Effector memory CD8-positive, alpha-beta T cell (primary cell): Measurements from ENCODE around the gene PPP1R9B.

Experiments
- ATAC-seq: fragments of 150-1000 bp; cut with Tn5 transposase; replicated peaks from 2 replicates; pipeline ENCODE4 v1.10.0; 2021; ENCODE audit warnings: mild to moderate bottlenecking, moderate library complexity
- DNase-seq, 3 experiments: peaks; one replicate each; pipeline ENCODE4 v3.0.0; 2021
- H3K27ac Mint-ChIP-seq, 2 donors: one replicate each; pipeline ENCODE4 v1.8.0; 2022; ENCODE audit warnings: mild to moderate bottlenecking in 2 of 2, mixed read lengths in 2 of 2, moderate library complexity in 2 of 2
- H3K27me3 Mint-ChIP-seq, 2 donors: one replicate each; pipeline ENCODE4 v1.8.0; 2022; ENCODE audit warnings: mixed read lengths in 2 of 2
- H3K36me3 Mint-ChIP-seq: one replicate; pipeline ENCODE4 v1.8.0; 2022; ENCODE audit warnings: mild to moderate bottlenecking, moderate library complexity, mixed read lengths; ENCODE audit not compliant: insufficient read depth
- H3K4me1 Mint-ChIP-seq, 2 donors: one replicate each; pipeline ENCODE4 v1.8.0; 2022; ENCODE audit warnings: low read depth in 2 of 2, mixed read lengths in 2 of 2
- H3K4me3 Mint-ChIP-seq, 2 donors: one replicate each; pipeline ENCODE4 v1.8.0; 2022; ENCODE audit warnings: mild to moderate bottlenecking in 2 of 2, mixed read lengths in 2 of 2, moderate library complexity in 2 of 2
- H3K9me3 Mint-ChIP-seq, 2 donors: one replicate each; pipeline ENCODE4 v1.8.0; 2022; ENCODE audit warnings: mixed read lengths in 2 of 2

The PPP1R9B gene

DNA sequence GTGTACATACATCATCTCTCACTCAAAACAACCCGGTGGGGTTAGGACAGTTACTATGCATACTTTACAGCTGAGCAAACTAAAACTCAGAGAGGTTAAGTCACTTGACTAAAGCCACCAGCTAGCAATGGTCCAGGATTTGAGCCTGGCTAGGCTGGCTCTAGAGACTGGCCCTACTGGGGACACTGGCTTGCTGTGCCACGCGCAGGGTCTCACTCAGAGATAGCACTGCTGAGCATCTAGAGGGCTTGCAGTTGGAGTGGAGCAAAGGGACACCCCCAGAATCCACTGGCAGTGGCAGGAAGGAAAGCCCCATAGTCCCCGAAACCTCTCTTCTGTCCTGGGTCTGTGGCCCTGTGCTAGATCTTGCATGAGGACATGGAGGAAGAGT, 31.7 kb downstream of the PPP1R9B start:
- Mint-ChIP-seq H3K4me1 (peaks cover 11 to 13% of the 10 kb centered on the region in 2 donors), H3K36me3 (peaks cover 6% of the 10 kb centered on the region), H3K27me3 (peaks cover 60 to 91% of the 10 kb centered on the region in 2 donors), H3K27ac (no peak overlapping the region), H3K4me3 (no peak overlapping the region), H3K9me3 (no peaks in the 10 kb centered on the region)
- no peak for ATAC-seq
- no peak for DNase-seq

GRCh38 chr17:50118076-50118827, 32.2 kb downstream of the PPP1R9B start:
- Mint-ChIP-seq H3K4me3 (no peak overlapping the region), H3K27ac (no peak overlapping the region), H3K4me1 (peaks cover 11 to 13% of the 10 kb centered on the region in 2 donors), H3K27me3 (peaks cover 60 to 96% of the 10 kb centered on the region in 2 donors), H3K36me3 (peaks cover 6% of the 10 kb centered on the region), H3K9me3 (no peaks in the 10 kb centered on the region)
- DNase-seq (no peak), ATAC-seq (no peak)

- Mint-ChIP-seq H3K36me3 (peaks cover 6% of the 10 kb centered on the region), H3K4me3 (peak overlapping the region; percentile 65 to 74), H3K27me3 (peaks cover 57 to 89% of the 10 kb centered on the region in 2 donors), H3K27ac (no peak overlapping the region), H3K4me1 (peaks cover 11 to 13% of the 10 kb centered on the region in 2 donors), H3K9me3 (no peaks in the 10 kb centered on the region)
- ATAC-seq, result peak; percentile 95
- DNase-seq, result peak; percentile 48 to 57 (median 52)
These were observed 33.0 kb downstream of the PPP1R9B start for GRCh38 chr17:50117202-50118051.

- Mint-ChIP-seq H3K36me3 (peaks cover 5% of the 10 kb centered on the region), H3K27me3 (peaks cover 42 to 72% of the 10 kb centered on the region in 2 donors), H3K27ac (no peak overlapping the region), H3K4me3 (no peak overlapping the region), H3K4me1 (peaks cover 11 to 13% of the 10 kb centered on the region in 2 donors), H3K9me3 (no peaks in the 10 kb centered on the region)
- no peak for DNase-seq
- ATAC-seq, result no peak
These were observed 34.7 kb downstream of the PPP1R9B start for GRCh38 chr17:50115756-50116155.

GRCh38 chr17:50114849-50115357, 35.6 kb downstream of the PPP1R9B start:
- Mint-ChIP-seq H3K27me3 (peaks cover 33 to 64% of the 10 kb centered on the region in 2 donors), H3K36me3 (peaks cover 3% of the 10 kb centered on the region), H3K9me3 (no peaks in the 10 kb centered on the region), H3K27ac (no peak overlapping the region), H3K4me1 (peaks cover 11 to 13% of the 10 kb centered on the region in 2 donors), H3K4me3 (peak overlapping the region in 1 of 2 donors; percentile 38)
- DNase-seq (peak; percentile 29 to 32 (median 32)), ATAC-seq (peak; percentile 47)

- DNase-seq (no peak), ATAC-seq (no peak)
- H3K36me3 Mint-ChIP-seq, result peaks cover 3% of the 10 kb centered on the region
- no peaks in the 10 kb centered on the region for H3K9me3 Mint-ChIP-seq
- no peak overlapping the region for H3K4me3 Mint-ChIP-seq
- H3K27me3 Mint-ChIP-seq, result peaks cover 28 to 59% of the 10 kb centered on the region in 2 donors
- H3K4me1 Mint-ChIP-seq, result peaks cover 11 to 13% of the 10 kb centered on the region in 2 donors
- H3K27ac Mint-ChIP-seq, result no peak overlapping the region
These were observed 36.1 kb downstream of the PPP1R9B start for GRCh38 chr17:50114401-50114800.

DNA sequence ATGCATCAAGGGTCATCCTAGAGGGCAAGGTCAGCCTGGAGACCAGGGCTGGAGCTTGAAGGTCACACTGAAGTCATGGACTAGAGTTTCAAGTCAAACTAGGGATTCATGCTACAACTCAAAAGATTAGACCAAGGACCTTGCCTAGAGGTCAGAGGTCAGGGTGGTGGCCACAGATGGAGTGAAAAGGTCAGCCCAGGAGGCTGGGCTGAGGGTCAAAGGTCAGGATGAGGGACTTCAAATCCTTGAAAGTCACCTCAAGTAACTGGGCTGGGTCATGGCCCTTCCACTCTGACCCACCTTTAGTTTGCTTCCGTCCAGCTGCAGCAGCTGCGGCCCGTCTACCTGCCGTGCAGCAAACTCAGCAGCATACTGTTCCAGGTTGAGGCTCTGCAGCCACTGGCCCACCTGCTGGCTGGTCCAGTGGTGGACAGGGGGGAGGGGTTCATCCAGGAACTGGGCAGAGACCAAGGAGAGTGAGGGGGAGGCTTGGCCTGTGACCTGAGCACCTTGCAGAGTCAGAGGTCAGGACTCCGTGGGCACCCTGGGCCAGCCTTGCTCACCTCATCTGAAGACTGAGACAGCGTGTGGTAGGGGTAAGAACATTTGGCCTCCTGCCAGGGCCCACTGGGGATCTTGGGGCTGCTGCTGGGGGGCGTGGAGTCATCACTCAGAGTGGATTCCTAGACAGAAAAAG, 36.7 kb downstream of the PPP1R9B start:
- Mint-ChIP-seq H3K9me3 (no peaks in the 10 kb centered on the region), H3K27me3 (peaks cover 25 to 52% of the 10 kb centered on the region in 2 donors), H3K4me1 (peaks cover 11 to 13% of the 10 kb centered on the region in 2 donors), H3K36me3 (peaks cover 8% of the 10 kb centered on the region), H3K27ac (no peak overlapping the region), H3K4me3 (no peak overlapping the region)
- ATAC-seq (no peak), DNase-seq (no peak)

GRCh38 chr17:50112694-50113093, 37.8 kb downstream of the PPP1R9B start:
- H3K27ac Mint-ChIP-seq, result no peak overlapping the region
- H3K36me3 Mint-ChIP-seq, result peaks cover 7% of the 10 kb centered on the region
- no peak for DNase-seq
- no peak for ATAC-seq
- peaks cover 11 to 13% of the 10 kb centered on the region in 2 donors for H3K4me1 Mint-ChIP-seq
- H3K9me3 Mint-ChIP-seq, result no peaks in the 10 kb centered on the region
- no peak overlapping the region for H3K4me3 Mint-ChIP-seq
- peaks cover 18 to 42% of the 10 kb centered on the region in 2 donors for H3K27me3 Mint-ChIP-seq

DNA sequence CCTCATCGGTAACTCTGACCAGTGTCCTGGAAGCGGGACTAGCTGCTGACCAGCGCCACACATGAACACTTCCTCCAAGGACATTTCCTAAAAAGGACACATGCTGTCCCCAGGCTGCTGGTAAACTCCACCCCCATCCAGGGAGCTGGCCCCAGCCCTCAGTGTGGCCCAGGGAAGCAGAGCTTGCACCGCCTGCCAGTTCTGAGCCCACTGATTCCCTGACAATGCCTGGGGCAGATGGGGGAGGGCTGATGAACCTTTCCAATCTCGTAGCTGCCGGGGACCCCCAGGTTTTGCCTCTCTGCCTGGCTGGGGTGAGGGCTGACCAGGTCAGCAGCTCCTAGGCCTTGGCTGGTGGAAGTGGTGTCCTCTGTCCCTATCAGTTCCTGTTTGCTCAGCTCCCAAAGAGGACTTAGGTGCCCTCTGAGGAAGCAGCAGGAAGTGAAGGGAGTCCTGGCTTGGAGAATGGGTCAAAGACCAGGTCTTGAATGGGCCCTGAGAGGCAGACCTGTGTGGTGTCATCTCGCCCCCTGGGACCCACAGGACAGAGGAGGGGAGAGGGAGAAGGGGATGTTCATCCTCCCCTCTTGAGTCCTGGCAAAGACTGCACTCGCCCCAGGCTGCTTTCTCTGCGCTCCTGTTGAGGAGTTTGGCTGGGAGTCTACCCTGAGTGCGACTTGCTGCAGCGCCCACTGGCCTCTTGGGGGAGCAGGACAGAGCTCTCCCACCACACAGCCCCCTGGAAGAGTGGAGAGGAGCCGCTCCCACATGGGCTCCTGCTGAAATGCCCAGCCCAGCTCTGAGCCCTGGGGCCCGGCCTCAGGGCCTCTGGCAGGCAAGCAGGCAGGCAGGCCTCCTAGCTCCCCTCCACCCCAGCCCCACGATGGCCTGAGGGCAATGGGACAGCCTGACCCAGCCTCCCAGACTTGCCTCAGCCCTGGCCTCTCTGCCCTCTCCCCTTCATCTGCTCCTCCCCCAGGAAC, 38.5 kb downstream of the PPP1R9B start:
- ATAC-seq (no peak), DNase-seq (no peak)
- H3K4me1 Mint-ChIP-seq, result peaks cover 7 to 10% of the 10 kb centered on the region in 2 donors
- peaks cover 7% of the 10 kb centered on the region for H3K36me3 Mint-ChIP-seq
- H3K27me3 Mint-ChIP-seq, result peaks cover 14 to 34% of the 10 kb centered on the region in 2 donors
- no peaks in the 10 kb centered on the region for H3K9me3 Mint-ChIP-seq
- H3K4me3 Mint-ChIP-seq, result no peak overlapping the region
- no peak overlapping the region for H3K27ac Mint-ChIP-seq

DNA sequence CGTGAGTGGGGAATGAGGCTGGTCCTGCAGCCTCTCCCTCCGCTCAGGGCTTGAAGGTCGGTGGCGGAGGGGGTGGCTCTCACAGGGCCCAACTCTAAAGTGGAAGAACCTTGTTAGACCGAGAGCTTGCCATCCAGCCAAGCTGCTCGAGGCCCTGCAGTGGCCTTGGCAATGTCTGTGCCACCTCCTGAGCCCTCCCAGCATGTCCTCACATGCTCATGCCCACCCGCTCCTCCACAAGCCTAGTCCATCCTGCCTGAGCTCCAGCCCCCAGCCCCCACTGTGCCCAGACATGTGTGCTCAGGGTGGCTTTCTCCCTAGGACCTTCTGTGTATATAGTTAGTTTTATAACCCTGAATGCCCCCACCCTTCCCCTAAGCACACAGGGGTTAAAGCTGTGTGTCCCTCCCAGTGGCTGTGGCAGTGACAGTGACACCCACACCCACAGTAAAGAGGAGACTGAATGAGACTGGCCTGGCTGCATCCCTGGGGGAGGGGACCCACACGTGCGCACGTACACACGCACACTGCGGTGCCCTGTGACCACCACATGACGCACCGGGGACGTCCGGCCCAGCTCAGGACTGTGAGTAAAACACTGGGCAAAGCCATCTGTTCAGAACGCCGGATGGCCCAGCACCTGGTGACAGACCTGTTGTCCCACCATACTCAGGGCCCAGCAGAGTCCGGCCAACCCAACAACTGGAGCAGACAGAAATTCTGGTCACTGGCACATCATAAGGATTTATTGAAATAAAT, 39.7 kb downstream of the PPP1R9B start:
- ATAC-seq (no peak), DNase-seq (no peak)
- Mint-ChIP-seq H3K27me3 (peaks cover 7 to 22% of the 10 kb centered on the region in 2 donors), H3K36me3 (peaks cover 7% of the 10 kb centered on the region), H3K27ac (no peak overlapping the region), H3K4me3 (no peak overlapping the region), H3K4me1 (peaks cover 4 to 5% of the 10 kb centered on the region in 2 donors), H3K9me3 (no peaks in the 10 kb centered on the region)

DNA sequence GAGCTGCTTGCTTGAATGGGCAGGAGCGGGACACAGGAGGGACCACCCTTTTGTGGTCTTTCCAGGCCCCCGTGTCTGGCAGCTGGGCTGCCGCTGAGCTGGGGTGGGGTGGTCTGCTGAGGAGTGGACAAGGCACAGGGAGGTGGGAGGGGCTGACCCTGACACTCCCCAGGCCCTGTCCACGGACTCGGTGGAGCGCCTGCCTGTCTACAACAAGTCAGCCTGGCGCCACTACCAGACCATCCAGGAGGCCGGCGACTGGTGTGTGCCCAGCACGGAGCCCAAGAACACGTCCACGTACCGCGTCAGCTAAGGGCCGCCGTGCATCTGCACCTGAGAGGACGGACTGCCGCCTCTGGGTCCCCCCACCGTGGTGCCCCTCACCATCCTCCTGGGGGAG, 40.7 kb downstream of the PPP1R9B start:
- no peak overlapping the region for H3K4me3 Mint-ChIP-seq
- DNase-seq, result no peak
- H3K36me3 Mint-ChIP-seq, result peaks cover 7% of the 10 kb centered on the region
- H3K4me1 Mint-ChIP-seq, result peaks cover 0 to under 1% of the 10 kb centered on the region in 2 donors
- H3K27me3 Mint-ChIP-seq, result peaks cover under 1 to 13% of the 10 kb centered on the region in 2 donors
- no peak overlapping the region for H3K27ac Mint-ChIP-seq
- no peaks in the 10 kb centered on the region for H3K9me3 Mint-ChIP-seq
- no peak for ATAC-seq

GRCh38 chr17:50109207-50109606, 41.3 kb downstream of the PPP1R9B start:
- peaks cover 0 to 9% of the 10 kb centered on the region in 2 donors for H3K27me3 Mint-ChIP-seq
- H3K9me3 Mint-ChIP-seq, result no peaks in the 10 kb centered on the region
- no peaks in the 10 kb centered on the region for H3K4me1 Mint-ChIP-seq
- ATAC-seq (no peak), DNase-seq (no peak)
- H3K36me3 Mint-ChIP-seq, result peaks cover 7% of the 10 kb centered on the region
- no peak overlapping the region for H3K4me3 Mint-ChIP-seq
- peak overlapping the region; percentile 3 to 22 for H3K27ac Mint-ChIP-seq
